IMR-90 (cell line): ENCODE results near the gene BANF1.

Experiments used
- CEBPB ChIP-seq: IDR thresholded peaks from 2 replicates; pipeline ENCODE4 v1.6.1; 2012; ENCODE audit warnings: low read depth, low read length, improper control_type of control experiment
- CHD1 ChIP-seq: IDR thresholded peaks from 2 replicates; pipeline ENCODE4 v1.6.1; 2012; ENCODE audit warnings: low read depth, low read length, improper control_type of control experiment
- CTCF ChIP-seq: conservative IDR thresholded peaks from 2 replicates; pipeline ENCODE4 v1.5.1; 2012; ENCODE audit warnings: mild to moderate bottlenecking, low read depth, low read length, improper control_type of control experiment
- ELK1 ChIP-seq: fragments of 150-350 bp; IDR thresholded peaks from 2 replicates; pipeline ENCODE4 v1.6.1; 2016; ENCODE audit warnings: low read depth, mild to moderate bottlenecking, low read length, moderate library complexity, borderline replicate concordance
- MAFK ChIP-seq: IDR thresholded peaks from 2 replicates; pipeline ENCODE4 v1.6.1; 2012; ENCODE audit warnings: low read depth, low read length, improper control_type of control experiment
- MXI1 ChIP-seq: IDR thresholded peaks from 2 replicates; pipeline ENCODE4 v1.6.1; 2012; ENCODE audit warnings: low read depth, mild to moderate bottlenecking, low read length, moderate library complexity, borderline replicate concordance
- NFE2L2 ChIP-seq: fragments of 150-350 bp; IDR thresholded peaks from 2 replicates; pipeline ENCODE4 v1.6.1; 2016; ENCODE audit warnings: low read depth, mild to moderate bottlenecking, low read length
- POLR2A ChIP-seq: IDR thresholded peaks from 2 replicates; pipeline ENCODE4 v1.6.1; 2012; ENCODE audit warnings: mild to moderate bottlenecking, low read depth, low read length
- RAD21 ChIP-seq: IDR thresholded peaks from 2 replicates; pipeline ENCODE4 v1.6.1; 2012; ENCODE audit warnings: low read length, improper control_type of control experiment
- RCOR1 ChIP-seq: IDR thresholded peaks from 2 replicates; pipeline ENCODE4 v1.6.1; 2012; ENCODE audit warnings: mild to moderate bottlenecking, low read length, improper control_type of control experiment; ENCODE audit not compliant: insufficient replicate concordance
- SMC3 ChIP-seq: fragments of 150-350 bp; IDR thresholded peaks from 2 replicates; pipeline ENCODE4 v1.6.1; 2016; ENCODE audit warnings: low read depth, mild to moderate bottlenecking, antibody characterized with exemption, low read length, moderate library complexity
- USF2 ChIP-seq: fragments of 150-350 bp; IDR thresholded peaks from 2 replicates; pipeline ENCODE4 v1.6.1; 2017; ENCODE audit warnings: mild to moderate bottlenecking, antibody characterized with exemption, low read length, low read depth

GRCh38 chr11:65988791-65989592 lies 13.3 kb upstream of the BANF1 start:
- 0 out of 2 replicates have a peak, but pooled peaks have one; percentile 52 for TF ChIP-seq POLR2A
- peak; percentile 99 for TF ChIP-seq CTCF
- TF ChIP-seq USF2, result no peak
- TF ChIP-seq RAD21, result peak; percentile 96
- TF ChIP-seq ELK1, result no peak
- no peak for TF ChIP-seq CHD1
- TF ChIP-seq CEBPB, result no peak
- no peak for TF ChIP-seq NFE2L2
- TF ChIP-seq SMC3, result peak; percentile 87
- TF ChIP-seq MAFK, result peak; percentile 41; the same call in 1 of the 2 replicates
- no peak for TF ChIP-seq RCOR1
- TF ChIP-seq MXI1, result no peak
